Fibroblast of villous mesenchyme (primary cell): ENCODE results near the gene RGS6. TPM values are rescaled to one million over a fixed set of nuclear protein-coding genes. Genes with fewer than 3 reads are reported as not detected.

Experiments used
- DNase-seq: peaks from one replicate; pipeline ENCODE4 v3.0.0-alpha.2; 2010; ENCODE audit warnings: low read depth
- H3K4me3 ChIP-seq: 2 replicates; pipeline ENCODE4 v1.5.1; 2011; ENCODE audit warnings: low read depth, mild to moderate bottlenecking, low read length
- small RNA-seq: library from RNA; depleted of rRNA; stranded (forward); fragments of <200 nt; gene quantifications from one replicate; pipeline ENCODE3, GENCODE V24; 2012
- total RNA-seq: library from RNA; depleted of rRNA; stranded (reverse); fragments of >200 nt; gene quantifications from 2 replicates; pipeline ENCODE4 v1.2.3, GENCODE V29; 2012
- TF ChIP-seq, protein P1 (sequence below): IDR thresholded peaks from 2 replicates; pipeline ENCODE4 v1.5.1; 2012; ENCODE audit warnings: low read depth, mild to moderate bottlenecking, low read length; ENCODE audit not compliant: insufficient read depth

RGS6 gene
- total RNA-seq, 1 donor = not detected

DNA sequence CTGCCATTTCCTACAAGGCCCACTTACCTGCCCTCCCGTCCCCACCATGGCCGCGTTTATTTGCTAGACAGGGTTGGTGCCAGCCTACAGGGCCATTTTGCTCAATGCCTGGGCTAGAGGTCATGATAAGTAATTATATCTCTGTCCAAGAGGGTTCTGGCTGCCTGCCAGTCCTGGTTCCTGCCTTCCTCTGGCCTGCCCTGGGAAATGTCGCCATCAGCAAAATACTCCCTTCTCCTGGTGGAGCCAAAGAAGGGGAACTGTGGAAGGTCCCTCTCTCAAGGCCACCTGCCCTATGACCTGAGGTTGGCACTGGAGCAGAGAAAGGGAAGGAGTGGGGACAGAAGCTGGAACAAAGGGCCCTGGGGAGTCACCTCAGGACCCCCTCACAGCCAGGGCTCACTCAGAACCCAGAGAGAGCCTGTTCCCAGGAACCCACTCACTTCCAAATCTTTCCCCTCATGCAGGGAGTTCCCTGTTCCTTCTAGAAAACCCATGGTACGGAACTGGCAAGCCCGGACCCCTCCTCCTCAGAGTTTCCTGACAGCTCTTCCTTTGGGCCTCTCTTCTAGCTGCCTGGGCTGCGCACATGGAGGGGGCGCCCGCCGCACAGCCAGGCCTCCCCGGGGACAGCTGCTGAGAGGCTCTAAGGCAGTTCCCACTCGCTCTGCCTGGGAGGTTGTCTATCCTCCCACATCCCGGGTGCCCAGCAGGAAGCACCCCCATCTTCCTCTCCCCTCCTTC, 681.2 kb downstream of the RGS6 start:
- no peak overlapping the region for H3K4me3 ChIP-seq
- peak; percentile 55 for DNase-seq
- TF ChIP-seq, protein P1, sequence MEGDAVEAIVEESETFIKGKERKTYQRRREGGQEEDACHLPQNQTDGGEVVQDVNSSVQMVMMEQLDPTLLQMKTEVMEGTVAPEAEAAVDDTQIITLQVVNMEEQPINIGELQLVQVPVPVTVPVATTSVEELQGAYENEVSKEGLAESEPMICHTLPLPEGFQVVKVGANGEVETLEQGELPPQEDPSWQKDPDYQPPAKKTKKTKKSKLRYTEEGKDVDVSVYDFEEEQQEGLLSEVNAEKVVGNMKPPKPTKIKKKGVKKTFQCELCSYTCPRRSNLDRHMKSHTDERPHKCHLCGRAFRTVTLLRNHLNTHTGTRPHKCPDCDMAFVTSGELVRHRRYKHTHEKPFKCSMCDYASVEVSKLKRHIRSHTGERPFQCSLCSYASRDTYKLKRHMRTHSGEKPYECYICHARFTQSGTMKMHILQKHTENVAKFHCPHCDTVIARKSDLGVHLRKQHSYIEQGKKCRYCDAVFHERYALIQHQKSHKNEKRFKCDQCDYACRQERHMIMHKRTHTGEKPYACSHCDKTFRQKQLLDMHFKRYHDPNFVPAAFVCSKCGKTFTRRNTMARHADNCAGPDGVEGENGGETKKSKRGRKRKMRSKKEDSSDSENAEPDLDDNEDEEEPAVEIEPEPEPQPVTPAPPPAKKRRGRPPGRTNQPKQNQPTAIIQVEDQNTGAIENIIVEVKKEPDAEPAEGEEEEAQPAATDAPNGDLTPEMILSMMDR = no peak

DNA sequence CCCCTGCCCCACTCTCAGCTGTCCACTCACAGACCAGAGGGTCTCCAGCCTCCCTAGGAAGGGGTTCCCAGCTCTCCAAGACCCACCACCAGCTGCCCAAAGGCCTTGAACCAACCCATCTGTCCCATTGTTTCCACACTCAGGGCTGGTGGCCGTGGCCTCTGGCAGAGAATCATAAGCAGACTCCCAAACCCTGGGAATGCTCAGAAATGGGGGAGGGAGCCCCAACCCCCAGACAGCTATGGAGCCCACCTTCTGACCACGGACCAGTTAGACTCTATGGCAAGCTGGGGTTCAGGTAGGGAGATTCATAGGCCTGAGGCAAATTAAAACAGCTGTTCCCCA, 681.7 kb downstream of the RGS6 start:
- TF ChIP-seq, protein P1 = no peak
- DNase-seq = no peak
- no peak overlapping the region for H3K4me3 ChIP-seq

DNA sequence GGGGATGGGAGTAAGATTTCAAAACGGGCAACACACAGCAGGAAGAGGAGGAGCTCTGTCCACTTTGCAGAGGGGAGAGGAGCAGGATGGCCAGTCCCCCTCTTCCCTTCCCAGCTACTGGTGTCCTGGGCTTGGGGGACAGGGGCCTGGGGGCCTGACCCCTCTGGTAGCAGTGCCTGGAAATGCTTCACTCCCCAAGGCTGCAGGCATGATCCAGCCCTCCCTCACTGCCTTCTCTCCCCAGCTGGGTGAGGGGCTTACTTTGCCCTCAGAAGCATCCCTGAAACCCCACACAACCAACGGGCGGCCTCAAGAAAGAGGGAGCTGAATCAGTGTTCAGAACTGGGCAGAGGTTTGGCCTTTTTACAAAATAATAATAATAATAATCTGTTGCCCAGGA, 682.1 kb downstream of the RGS6 start:
- TF ChIP-seq, protein P1 = no peak
- DNase-seq = no peak

DNA sequence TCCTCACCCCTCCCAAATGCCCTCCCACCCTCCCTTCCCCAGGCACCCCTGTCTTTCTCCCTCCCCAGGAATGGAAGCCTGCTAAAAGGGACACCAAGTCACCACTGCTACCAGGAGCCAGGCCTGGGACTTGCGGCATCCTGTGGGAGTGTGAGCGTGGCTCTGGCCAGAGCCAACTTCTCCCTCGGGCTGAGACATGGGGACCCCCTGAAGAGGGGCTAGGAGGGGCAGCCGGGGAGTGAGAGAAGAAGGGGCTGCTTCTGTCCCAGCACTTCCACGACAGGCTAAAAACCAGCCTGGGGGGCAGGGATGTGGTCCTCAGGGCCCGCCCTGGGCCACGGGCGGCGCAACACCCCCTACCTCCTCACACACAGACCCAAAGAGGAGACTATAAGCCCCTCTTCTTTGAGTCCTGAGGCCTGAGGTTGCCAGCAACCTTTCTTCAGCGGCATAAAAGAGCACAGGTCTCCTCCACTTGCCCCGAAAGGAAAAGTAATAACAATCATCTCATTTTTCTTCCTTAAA, 682.7 kb downstream of the RGS6 start:
- TF ChIP-seq, protein P1 = no peak
- H3K4me3 ChIP-seq = no peak overlapping the region
- DNase-seq = no peak

More for the DNA sequence above, 682.1 kb downstream of the RGS6 start:
- H3K4me3 ChIP-seq = no peak overlapping the region

DNA sequence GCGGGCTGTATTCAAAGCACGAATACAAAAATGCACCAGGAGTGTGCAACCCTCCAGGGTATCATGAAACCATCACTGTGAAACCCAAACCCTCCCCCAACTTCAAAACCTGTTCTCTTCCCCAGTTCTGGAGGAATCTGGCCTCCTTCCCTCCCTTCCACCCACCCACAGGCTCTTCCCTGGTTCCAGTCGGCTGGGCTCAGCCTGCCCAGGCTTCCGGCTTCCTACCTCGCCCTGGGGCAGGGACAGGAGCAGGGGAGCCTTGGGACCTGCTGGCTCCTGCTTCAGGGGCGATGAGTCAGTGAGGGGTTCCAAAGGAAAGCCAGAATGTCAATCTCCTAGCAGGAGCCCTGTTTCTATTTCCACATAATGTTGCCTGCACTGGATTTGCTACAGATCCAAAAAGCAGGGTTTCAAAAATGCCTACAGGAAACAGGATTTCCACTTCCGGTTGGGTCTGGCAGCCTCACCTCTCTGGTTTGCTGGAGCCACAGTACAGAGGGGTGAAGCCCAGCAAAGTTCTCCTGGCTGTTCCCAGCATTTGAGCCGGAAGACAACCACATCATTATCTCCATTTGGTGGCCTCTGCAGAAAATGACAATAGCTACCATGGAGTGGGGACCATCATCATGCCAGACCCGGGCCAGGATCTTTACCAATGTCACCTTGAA, 683.4 kb downstream of the RGS6 start:
- TF ChIP-seq, protein P1 = no peak
- peak; percentile 39 for DNase-seq
- H3K4me3 ChIP-seq = no peak overlapping the region

Small RNA genes lying within 50 kb of the gene (small RNA-seq; reads per million reads assigned to genes)
- gene MIR7843 (not detected), gene RF00019 (not detected)
